Transverse colon (tissue), 3 donors: ENCODE data around the gene KRT3.

Experiments used
- CTCF ChIP-seq, 5 experiments: fragments of 200-600 bp in 3 of 5; fragments of 450-650 bp in 2 of 5; sonication (generic) in 3 of 5; IDR thresholded peaks; 1 replicate in 2 of 5; 2 replicates in 3 of 5; pipeline ENCODE4 v1.5.1; 2016 to 2017; ENCODE audit warnings: antibody characterized with exemption in 5 of 5, inconsistent platforms in 3 of 5, mild to moderate bottlenecking in 2 of 5, moderate library complexity in 1 of 5
- POLR2A ChIP-seq: fragments of 450-650 bp; IDR thresholded peaks from one replicate; pipeline ENCODE4 v1.6.1; 2016; ENCODE audit warnings: antibody characterized with exemption, mild to moderate bottlenecking, moderate library complexity

GRCh38 chr12:52806169-52806811 lies 10.4 kb upstream of the KRT3 start:
- TF ChIP-seq CTCF (IDR thresholded peaks at IDR 0.05) (no peak), POLR2A (no peak)
